Skeletal muscle satellite cell (primary cell): Measurements from ENCODE around the gene RERE.
"Not testable (repeated sequence)": the region's sequence is repeated elsewhere in the genome, so short reads cannot be mapped to it uniquely, and the experiment has no call there.

Source experiments
- H3K27me3 ChIP-seq: 2 replicates; pipeline ENCODE4 v1.7.0; 2013; ENCODE audit warnings: low read length; ENCODE audit not compliant: control insufficient read depth, insufficient read depth
- H3K36me3 ChIP-seq: 2 replicates; pipeline ENCODE4 v1.7.0; 2013; ENCODE audit warnings: mild to moderate bottlenecking, control low read depth, low read length; ENCODE audit not compliant: insufficient read depth
- H3K4me1 ChIP-seq: 2 replicates; pipeline ENCODE4 v1.7.0; 2013; ENCODE audit warnings: low read length; ENCODE audit not compliant: control insufficient read depth, insufficient read depth
- H3K4me2 ChIP-seq: 2 replicates; pipeline ENCODE4 v1.7.0; 2013; ENCODE audit warnings: mild to moderate bottlenecking, low read length
- H3K4me3 ChIP-seq: 2 replicates; pipeline ENCODE4 v1.7.0; 2013; ENCODE audit warnings: low read length
- H3K9ac ChIP-seq: 2 replicates; pipeline ENCODE4 v1.7.0; 2013; ENCODE audit warnings: mild to moderate bottlenecking, low read depth, low read length, moderate library complexity
- H3K9me3 ChIP-seq: replicated peaks from 2 replicates; pipeline ENCODE4 v1.7.0; 2013; ENCODE audit warnings: mild to moderate bottlenecking, control low read depth, low read length

Gene RERE

DNA sequence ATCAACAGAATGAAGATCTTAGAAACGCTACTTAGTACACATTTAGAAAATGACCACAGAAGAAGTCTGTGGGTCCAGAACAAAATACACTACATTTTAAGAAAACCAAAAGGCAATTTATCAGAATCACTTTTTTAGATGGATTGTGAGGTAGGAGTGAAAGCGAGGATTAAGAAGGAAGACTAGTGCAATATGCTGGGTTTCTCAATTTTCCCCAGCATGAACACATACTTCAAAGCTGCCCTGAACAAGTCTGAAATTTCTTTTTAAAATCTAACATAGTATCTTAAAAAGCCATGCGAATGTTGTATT is 299.0 kb downstream of the RERE start:
- Histone ChIP-seq H3K9me3 (no peaks in the 10 kb centered on the region), H3K9ac (no peak overlapping the region), H3K4me1 (peaks cover 20% of the 10 kb centered on the region), H3K36me3 (no peaks in the 10 kb centered on the region), H3K4me2 (no peak overlapping the region), H3K27me3 (no peaks in the 10 kb centered on the region), H3K4me3 (no peak overlapping the region)

DNA sequence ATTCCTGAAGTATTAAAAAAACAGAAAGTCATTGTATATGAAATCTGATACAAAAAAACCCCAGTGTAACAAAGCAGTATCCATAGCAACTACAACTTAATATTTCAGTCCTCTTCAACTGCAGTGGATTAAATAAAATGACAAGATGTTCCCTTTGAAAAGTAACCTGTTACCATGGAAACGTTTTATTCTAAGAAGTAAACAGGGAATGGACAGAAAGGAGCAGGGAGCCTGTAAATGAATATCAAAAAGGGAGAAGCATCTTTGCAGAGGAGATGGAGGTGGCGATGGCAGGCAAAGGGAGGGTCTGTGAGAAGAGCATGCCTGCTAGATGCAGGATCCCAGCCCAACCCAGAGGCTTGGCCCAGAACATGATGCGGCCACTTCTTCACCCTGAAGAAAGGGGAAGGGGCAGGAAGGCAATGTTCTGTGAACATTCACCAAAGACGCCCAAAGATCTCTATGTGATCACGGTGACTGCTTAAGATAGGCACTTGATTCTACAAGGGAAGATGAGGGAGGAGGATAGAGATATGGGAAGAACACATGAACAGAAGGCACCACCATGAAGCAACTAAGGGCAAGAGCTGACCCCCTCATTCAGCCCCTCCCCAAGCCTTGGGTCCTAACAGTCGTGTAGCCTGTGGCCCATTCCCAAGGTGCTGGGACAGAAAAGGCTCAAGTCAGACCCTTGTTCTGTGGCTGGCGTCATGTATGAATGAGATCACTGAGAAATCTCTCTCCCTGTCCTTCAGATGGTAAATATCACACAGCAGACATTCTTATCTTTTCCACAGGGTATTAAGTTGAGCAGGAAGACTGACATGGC is 299.6 kb downstream of the RERE start:
- Histone ChIP-seq H3K9me3 (no peaks in the 10 kb centered on the region), H3K9ac (peak overlapping the region; percentile 49), H3K27me3 (no peaks in the 10 kb centered on the region), H3K4me3 (no peak overlapping the region), H3K4me2 (peak overlapping the region; percentile 49), H3K4me1 (peaks cover 20% of the 10 kb centered on the region), H3K36me3 (no peaks in the 10 kb centered on the region)

DNA sequence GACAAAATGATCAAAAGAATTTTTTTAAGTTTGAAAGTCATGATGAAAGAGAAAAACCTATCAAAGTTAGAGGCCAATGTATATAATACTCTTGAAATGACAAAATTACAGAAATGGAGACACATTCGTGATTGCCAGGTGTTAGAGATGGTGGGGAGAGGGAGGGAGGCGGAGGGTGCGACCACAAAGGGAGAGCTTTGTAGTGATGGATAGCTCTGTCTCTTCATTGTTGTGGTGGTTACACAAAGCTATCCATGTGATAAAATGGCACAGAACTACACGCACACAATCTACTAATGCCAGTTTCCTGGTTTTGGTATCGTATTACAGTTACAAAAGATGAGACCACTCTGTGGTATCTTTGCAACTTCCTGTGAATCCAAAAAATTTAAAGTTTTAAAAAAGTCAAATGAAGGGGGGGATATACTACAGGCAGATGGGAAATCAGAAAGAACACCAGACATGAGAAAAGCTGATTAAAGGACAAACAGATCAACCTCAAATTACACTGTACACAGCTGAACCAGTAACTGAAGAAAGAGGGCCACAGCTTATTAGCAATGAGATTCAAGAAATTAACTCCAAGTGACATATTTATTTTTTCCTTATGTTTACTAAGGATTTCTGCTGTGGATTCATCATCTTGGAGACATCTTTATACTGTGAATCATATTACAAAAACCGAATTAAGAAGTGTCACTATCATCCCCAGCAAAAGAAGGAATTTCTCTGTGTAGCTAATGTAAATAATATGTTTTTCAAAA is 300.5 kb downstream of the RERE start:
- Histone ChIP-seq H3K9ac (peak overlapping the region; percentile 49), H3K4me3 (no peak overlapping the region), H3K36me3 (peaks cover 3% of the 10 kb centered on the region), H3K4me1 (peaks cover 20% of the 10 kb centered on the region), H3K27me3 (no peaks in the 10 kb centered on the region), H3K9me3 (no peaks in the 10 kb centered on the region), H3K4me2 (peak overlapping the region; percentile 49)

DNA sequence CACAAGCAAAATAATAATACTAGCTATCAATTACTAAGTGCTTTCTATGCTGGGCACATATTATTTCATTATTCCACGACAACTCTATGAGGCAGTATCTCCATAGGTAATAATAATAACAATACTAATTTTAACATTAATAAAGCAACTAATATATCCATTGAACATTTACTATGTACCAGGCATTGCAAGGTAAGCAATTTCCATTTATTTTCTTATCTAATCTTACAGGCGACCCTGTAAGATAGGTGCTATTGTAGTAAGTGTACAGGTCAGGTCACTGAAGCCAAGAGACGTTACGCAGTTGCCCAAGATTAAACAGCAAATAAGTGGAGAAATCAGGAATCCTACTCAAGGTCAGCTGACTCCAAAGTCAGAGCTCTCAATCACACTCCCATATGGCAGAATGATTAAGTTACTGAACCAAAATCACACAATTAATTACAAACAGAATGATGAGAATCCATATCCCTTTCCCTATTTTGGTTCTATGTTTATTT is 301.1 kb downstream of the RERE start:
- Histone ChIP-seq H3K4me2 (peak overlapping the region; percentile 49), H3K9ac (peak overlapping the region; percentile 49), H3K4me3 (no peak overlapping the region), H3K36me3 (peaks cover 3% of the 10 kb centered on the region), H3K27me3 (no peaks in the 10 kb centered on the region), H3K9me3 (no peaks in the 10 kb centered on the region), H3K4me1 (peaks cover 20% of the 10 kb centered on the region)

DNA sequence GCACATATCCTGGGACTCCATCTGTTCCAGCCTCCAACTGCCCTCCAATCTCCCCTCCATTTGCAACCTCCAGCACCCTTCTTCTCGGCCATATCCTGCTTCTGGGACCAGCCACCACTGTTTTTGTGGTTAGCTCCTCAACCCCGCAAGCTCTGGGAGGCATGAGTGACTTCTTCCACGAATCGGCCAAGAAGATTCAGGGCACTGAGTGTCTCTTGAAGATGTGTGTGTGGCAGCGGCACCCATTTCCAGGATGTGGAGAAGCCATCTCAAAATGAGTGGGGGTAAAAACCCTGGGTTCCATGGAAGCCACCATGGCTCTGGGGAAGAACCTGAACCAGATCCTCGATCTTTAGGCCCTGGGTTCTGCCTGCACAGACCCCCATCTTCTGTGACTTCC is 304.9 kb downstream of the RERE start:
- no peak overlapping the region for H3K4me3 ChIP-seq
- peaks cover 30% of the 10 kb centered on the region for H3K4me1 ChIP-seq
- H3K27me3 ChIP-seq, result no peaks in the 10 kb centered on the region
- no peak overlapping the region for H3K4me2 ChIP-seq
- H3K36me3 ChIP-seq, result peaks cover 3% of the 10 kb centered on the region
- no peak overlapping the region for H3K9ac ChIP-seq
- no peaks in the 10 kb centered on the region for H3K9me3 ChIP-seq

DNA sequence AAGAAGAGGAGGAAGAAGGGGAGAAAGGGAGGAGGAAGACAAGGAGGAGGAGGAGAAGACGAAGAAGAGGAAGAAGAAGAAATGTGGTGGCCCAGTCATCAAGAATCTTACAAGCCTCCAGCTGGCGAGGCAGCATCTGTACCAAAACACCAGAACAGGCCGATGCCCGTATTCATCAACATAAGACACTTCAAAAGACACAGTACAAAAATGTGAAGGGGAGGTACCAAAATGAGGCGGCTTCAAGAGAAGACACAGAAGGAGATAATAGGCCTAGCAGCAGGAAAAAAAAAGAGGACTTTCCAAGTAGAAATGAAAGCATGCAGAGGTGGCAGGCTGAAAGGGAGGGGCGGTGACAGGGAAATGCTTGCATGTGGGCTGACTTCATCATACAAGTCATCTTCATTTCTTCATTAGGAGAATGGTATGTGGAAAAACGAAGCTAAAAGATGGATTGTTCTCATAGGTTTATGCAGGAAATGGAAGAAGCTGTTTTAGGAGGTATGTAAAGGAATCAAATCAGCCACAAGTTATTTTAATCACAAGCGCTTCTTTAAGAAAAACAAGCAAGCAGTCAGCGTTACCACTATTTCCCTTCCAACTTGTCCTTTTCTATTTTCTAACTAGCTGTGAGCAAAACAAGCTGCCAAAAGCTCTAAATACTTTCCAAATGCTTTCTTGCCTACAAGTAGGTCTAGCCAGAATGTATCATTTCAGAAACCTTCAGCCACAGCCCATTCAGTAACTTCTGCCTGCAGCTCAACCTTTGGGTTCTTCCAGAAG is 307.2 kb downstream of the RERE start:
- no peaks in the 10 kb centered on the region for H3K27me3 ChIP-seq
- H3K9me3 ChIP-seq, result no peaks in the 10 kb centered on the region
- peaks cover 7% of the 10 kb centered on the region for H3K36me3 ChIP-seq
- H3K4me3 ChIP-seq, result peak overlapping the region; percentile 49
- peak overlapping the region; percentile 77 for H3K4me2 ChIP-seq
- H3K9ac ChIP-seq, result peak overlapping the region; percentile 38
- peaks cover 17% of the 10 kb centered on the region for H3K4me1 ChIP-seq

DNA sequence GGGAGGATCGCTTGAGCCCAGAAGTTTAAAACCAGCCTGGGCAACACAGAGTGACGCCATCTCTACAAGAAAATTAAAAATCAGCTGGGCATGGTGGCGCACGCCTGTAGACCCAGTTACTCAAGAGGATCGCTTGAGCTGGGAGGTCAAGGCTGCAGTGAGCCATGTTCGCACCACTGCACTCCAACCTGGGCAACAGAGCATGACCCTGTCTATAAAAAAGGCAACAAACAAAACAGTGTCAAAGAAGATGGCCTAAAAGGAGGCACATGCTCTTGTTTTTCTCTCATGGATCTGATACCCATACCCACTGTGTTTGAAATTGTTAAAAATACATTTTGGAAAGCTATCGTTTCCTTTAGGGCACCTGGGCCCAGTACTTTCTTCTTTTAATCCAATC is 307.9 kb downstream of the RERE start:
- Histone ChIP-seq H3K9ac (peak overlapping the region; percentile 38), H3K36me3 (peaks cover 7% of the 10 kb centered on the region), H3K4me1 (peaks cover 17% of the 10 kb centered on the region), H3K4me3 (peak overlapping the region; percentile 49), H3K4me2 (peak overlapping the region; percentile 77), H3K27me3 (no peaks in the 10 kb centered on the region), H3K9me3 (no peaks in the 10 kb centered on the region)

DNA sequence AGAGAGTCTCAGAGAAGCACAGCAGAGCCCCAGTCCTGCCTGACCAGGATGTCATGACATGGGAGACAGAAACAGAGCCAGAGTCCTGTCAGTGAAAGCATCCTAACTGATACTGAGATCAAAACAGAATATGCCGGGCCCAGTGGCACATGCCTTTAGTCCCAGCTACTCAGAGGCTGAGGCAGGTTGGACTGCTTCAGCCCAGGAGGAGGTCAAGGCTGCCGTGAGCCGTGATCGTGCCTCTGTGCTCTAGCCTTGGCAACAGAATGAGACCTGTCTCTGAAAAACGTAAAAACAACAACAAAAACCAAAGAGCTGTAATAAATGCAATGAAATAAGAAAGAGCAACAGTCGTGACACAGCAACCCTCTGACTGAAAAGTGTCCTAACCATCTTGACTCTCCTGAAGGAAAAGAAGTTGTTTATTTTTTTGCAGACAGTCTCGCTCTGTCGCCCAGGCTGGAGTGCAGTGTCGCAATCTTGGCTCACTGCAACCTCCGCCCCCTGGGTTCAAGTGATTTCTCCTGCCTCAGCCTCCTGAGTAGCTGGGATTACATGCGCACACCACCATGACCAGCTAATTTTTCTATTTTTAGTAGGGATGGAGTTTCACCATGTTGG is 310.3 kb downstream of the RERE start:
- no peak overlapping the region for H3K4me3 ChIP-seq
- peaks cover 17% of the 10 kb centered on the region for H3K4me1 ChIP-seq
- H3K36me3 ChIP-seq, result peaks cover 4% of the 10 kb centered on the region
- no peak overlapping the region for H3K4me2 ChIP-seq
- H3K9me3 ChIP-seq, result no peaks in the 10 kb centered on the region
- H3K27me3 ChIP-seq, result no peaks in the 10 kb centered on the region
- no peak overlapping the region for H3K9ac ChIP-seq

DNA sequence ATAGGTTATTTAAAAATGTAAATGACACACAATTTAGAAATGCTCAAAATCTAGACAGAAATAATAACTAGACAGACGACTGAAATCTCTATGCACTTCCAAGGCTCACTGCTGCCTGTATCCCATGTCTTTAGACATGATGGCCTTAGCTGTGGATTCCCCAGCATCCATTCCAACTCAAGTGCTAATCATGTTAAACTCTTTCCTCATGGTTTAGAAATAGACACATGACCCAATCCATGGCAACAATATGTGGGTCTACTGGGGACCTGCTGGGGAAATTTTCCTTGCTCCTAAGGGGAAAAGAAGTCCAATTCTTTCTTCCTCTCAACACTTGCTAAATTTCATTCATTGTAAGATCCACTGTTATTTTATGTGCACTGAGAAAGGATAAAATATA is 311.0 kb downstream of the RERE start:
- H3K4me3 ChIP-seq, result no peak overlapping the region
- peaks cover 17% of the 10 kb centered on the region for H3K4me1 ChIP-seq
- H3K36me3 ChIP-seq, result peaks cover 4% of the 10 kb centered on the region
- no peak overlapping the region for H3K9ac ChIP-seq
- no peaks in the 10 kb centered on the region for H3K27me3 ChIP-seq
- H3K4me2 ChIP-seq, result no peak overlapping the region
- no peaks in the 10 kb centered on the region for H3K9me3 ChIP-seq

DNA sequence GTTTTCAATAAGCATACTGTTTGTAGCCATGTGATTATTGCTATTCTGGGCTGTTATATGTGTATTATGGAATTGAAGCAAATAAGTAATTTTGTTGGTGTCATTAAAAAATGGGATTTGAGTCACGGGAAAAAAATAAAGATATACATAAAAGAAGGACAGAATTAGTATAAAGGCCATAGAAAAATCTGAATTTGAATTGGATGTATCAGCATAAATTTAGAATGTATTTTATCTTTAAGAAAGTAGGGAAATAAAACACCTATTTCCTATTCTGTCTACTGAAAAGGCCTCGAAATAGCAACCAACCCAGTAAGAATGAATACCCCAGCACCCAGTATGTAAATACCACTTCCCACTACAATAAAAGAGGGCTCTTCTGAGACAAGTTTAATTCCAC is 313.6 kb downstream of the RERE start:
- no peaks in the 10 kb centered on the region for H3K27me3 ChIP-seq
- peaks cover 4% of the 10 kb centered on the region for H3K36me3 ChIP-seq
- H3K4me1 ChIP-seq, result no peaks in the 10 kb centered on the region
- H3K4me2 ChIP-seq, result no peak overlapping the region
- no peak overlapping the region for H3K9ac ChIP-seq
- no peak overlapping the region for H3K4me3 ChIP-seq
- no peaks in the 10 kb centered on the region for H3K9me3 ChIP-seq

DNA sequence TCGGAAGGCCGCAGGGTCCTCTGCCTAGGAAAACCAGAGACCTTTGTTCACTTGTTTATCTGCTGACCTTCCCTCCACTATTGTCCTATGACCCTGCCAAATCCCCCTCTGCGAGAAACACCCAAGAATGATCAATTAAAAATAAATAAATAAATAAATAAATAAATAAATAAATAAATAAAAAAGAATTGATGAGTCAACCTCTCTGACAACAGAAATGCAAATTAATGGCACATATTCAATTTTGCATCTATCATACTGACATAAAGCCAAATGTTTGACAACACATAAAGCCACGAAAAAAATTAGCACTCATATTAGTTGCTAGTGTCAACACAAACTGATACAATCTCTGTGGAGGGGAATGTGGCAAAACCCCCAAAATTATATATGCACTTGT is 314.5 kb downstream of the RERE start:
- not testable (repeated sequence) for H3K4me3 ChIP-seq, H3K9me3 ChIP-seq, H3K9ac ChIP-seq, H3K4me2 ChIP-seq, H3K36me3 ChIP-seq, H3K27me3 ChIP-seq, H3K4me1 ChIP-seq
